Sigmoid colon (tissue), 4 donors: Measurements from ENCODE around the gene PDYN.

ENCODE experiments used
- CTCF ChIP-seq, 4 experiments: fragments of 450-650 bp in 3 of 4; fragments of 200-600 bp in 1 of 4; IDR thresholded peaks; one replicate each; pipeline ENCODE4 v1.5.1; 2016 to 2019; ENCODE audit warnings: antibody characterized with exemption in 4 of 4, mild to moderate bottlenecking in 3 of 4, moderate library complexity in 2 of 4
- EP300 ChIP-seq, 4 donors: sonication (generic); formaldehyde crosslinking; IDR thresholded peaks; one replicate each; pipeline ENCODE4 v1.6.1; 2017; ENCODE audit warnings: antibody characterized with exemption in 4 of 4
- POLR2A ChIP-seq, 2 donors: fragments of 450-650 bp; IDR thresholded peaks; one replicate each; pipeline ENCODE4 v1.6.1; 2016; ENCODE audit warnings: antibody characterized with exemption in 2 of 2, mild to moderate bottlenecking in 2 of 2, moderate library complexity in 2 of 2
- POLR2AphosphoS5 ChIP-seq, 4 donors: sonication (generic); formaldehyde crosslinking; IDR thresholded peaks; one replicate each; pipeline ENCODE4 v1.6.1; 2017; ENCODE audit warnings: antibody characterized with exemption in 4 of 4

- no peak for TF ChIP-seq CTCF (IDR thresholded peaks at IDR 0.05)
- no peak for TF ChIP-seq POLR2A (IDR thresholded peaks at IDR 0.05)
- TF ChIP-seq POLR2AphosphoS5 (IDR thresholded peaks at IDR 0.05) = no peak
- TF ChIP-seq EP300 (IDR thresholded peaks at IDR 0.05) = no peak
Observed at GRCh38 chr20:2002365-2002764, 8.5 kb upstream of the PDYN start.
